Mononuclear cell (primary cell): ENCODE results near the gene SUN3. TPM values are rescaled to one million over a fixed set of nuclear protein-coding genes. Genes with fewer than 3 reads are reported as not detected.

Experiments used
- H3K27me3 ChIP-seq: 2 replicates; pipeline ENCODE4 v1.6.0; 2011; ENCODE audit warnings: low read length, control low read depth; ENCODE audit not compliant: insufficient read depth
- H3K4me1 ChIP-seq: 2 replicates; pipeline ENCODE4 v1.5.1; 2011; ENCODE audit warnings: mild to moderate bottlenecking, low read length, control low read depth; ENCODE audit not compliant: insufficient read depth
- H3K4me3 ChIP-seq: 2 replicates; pipeline ENCODE4 v1.5.1; 2011; ENCODE audit warnings: mild to moderate bottlenecking, low read length, moderate library complexity
- H3K9me3 ChIP-seq: 2 replicates; pipeline ENCODE4 v1.5.1; 2011; ENCODE audit warnings: low read depth, mild to moderate bottlenecking, control low read depth, low read length
- total RNA-seq: library from RNA; depleted of rRNA; stranded (reverse); fragments of >200 nt; gene quantifications from one replicate; pipeline ENCODE4 v1.2.3, GENCODE V29; 2012

Gene SUN3
- total RNA-seq, 1 donor: 0.10 TPM

DNA sequence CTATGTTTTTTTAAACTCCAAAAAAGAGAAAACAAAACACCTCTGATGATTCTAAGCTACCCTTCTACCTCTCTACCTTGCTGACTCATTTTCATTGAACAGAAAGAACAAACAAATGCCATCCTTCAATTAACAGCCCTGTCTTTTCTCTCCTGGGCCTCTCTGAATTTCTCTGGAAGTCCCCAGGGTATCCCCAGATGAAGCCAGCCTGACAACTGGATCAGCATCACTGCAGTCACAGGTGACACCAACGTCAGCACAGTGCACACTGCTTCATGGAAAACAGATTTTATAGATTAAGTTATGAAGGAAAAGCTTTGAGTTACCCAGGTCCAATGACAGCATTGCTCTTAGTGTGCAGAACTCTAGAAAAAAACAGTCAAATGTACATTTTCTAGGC lies 55.2 kb downstream of the SUN3 start:
- Histone ChIP-seq H3K27me3 (no peaks in the 10 kb centered on the region), H3K4me3 (no peak overlapping the region), H3K4me1 (peaks cover 26% of the 10 kb centered on the region), H3K9me3 (no peaks in the 10 kb centered on the region)

DNA sequence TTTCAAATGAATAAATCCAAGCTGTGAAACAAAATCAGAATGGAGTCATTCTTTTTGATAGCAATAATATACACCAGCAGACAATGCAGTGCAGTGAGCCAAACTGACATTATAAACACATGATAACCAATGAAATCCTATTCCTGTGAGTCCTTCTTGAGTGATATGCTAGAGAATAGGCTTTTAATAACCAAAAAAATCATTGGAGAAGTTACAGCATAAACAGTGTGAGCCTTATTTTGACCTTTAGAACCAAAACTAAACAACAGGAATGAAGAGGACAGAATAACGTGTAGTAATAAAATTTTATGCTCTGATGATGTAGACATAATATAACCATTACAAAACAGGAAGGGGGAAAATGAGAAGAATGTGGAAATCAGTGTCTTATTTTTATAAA lies 58.1 kb downstream of the SUN3 start:
- H3K4me1 ChIP-seq: peaks cover 19% of the 10 kb centered on the region
- no peaks in the 10 kb centered on the region for H3K9me3 ChIP-seq
- H3K4me3 ChIP-seq: no peak overlapping the region
- H3K27me3 ChIP-seq: no peaks in the 10 kb centered on the region

DNA sequence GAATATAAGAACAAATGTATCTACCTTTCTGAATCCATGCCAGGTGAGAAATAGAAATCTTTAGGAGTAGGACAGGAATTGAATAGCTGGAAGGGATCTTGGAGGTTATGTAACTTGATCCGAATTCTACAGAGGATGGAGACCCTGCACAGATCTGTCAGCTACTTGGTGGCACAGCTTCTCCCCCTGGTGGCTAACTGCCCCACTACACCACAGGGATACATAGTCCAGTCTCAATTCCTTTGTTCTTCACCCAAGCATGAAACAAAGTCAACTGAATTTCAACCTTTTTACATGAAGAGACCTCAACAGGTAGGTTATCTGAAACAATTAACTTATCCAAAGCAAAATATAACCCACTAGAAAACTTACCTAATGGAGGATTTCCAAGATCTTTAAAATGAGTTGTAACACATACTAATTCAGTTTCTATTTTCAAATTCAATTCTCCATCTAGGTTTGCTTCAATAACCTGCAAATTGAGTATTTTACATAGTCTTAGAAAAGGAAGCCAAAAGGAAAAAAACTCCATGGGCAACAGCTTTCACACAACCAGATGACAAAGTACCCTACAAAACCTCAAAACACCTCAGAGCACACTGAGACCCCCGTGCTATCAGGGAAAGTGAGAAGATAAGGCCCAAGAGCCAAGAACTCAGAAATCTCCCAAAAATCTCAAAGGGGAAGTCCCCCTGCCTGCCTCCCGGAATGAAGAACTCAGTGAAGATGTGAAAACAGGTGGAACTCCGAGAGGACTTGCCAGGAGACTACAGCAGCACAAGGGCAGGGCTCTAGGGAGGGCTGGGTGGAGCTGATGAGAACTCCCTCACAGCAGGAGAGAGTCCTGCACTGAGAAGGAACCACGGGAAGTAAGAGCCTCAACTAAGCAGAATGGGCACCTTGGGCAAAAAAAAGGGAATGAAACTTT lies 59.8 kb downstream of the SUN3 start:
- H3K9me3 ChIP-seq: no peaks in the 10 kb centered on the region
- no peaks in the 10 kb centered on the region for H3K27me3 ChIP-seq
- no peak overlapping the region for H3K4me3 ChIP-seq
- peaks cover 19% of the 10 kb centered on the region for H3K4me1 ChIP-seq

DNA sequence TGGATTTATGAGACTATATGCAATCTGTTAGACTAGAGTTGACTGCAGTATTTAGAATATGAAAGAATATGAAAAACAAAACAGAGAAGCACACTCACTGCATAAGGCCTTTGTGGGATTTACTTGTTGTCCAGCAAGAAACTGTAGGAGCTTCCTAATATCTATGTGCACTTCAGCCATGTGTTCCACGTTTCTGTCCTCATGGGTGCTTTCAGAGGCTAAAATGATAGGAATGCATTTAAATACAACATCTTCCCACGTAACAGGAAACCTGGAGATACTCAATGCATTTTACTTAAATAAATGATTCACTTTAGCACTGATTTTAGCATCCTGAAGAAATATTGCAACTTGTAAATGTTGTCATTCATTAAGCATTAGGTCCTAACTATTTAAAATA lies 61.2 kb downstream of the SUN3 start:
- Histone ChIP-seq H3K27me3 (no peaks in the 10 kb centered on the region), H3K4me1 (peaks cover 19% of the 10 kb centered on the region), H3K4me3 (no peak overlapping the region), H3K9me3 (no peaks in the 10 kb centered on the region)

DNA sequence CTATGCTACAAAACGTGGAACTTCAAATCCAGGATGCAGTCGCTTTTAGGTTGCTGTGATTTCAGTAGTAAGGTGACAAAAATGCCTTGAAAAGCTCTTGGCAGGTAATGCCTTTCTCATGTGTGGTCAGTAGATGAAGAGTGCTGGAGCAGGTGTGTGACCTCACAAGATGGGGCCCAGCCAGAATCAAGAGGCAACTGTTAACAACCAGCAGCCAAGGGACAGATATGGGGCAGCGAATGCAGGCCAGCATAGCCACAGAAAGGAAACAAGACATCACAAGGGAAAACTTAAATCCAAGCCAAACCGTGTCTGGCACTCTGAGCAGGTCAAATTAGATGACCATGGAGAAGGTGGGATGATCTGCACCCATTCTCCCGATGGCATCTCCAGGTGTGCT lies 61.8 kb downstream of the SUN3 start:
- no peaks in the 10 kb centered on the region for H3K27me3 ChIP-seq
- peaks cover 19% of the 10 kb centered on the region for H3K4me1 ChIP-seq
- H3K4me3 ChIP-seq: no peak overlapping the region
- H3K9me3 ChIP-seq: no peaks in the 10 kb centered on the region

DNA sequence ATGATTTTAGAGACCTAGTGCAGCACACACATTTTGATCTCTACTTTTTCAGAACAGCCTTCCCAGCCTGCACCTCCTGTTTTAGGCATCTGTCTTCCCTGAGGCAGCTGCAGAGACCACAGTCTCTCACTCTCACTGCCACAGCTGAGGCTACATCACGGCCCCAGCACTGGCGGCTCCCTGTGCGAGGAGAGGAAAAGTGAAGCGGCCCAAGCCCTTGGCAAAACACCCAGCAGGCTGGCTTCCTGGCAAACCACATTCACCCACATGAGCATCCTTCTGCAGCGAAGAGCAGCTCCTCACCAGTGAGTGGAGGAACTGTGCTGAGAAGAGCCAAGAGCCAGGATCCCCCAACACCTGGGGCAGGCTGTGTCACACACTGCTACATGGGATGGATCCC lies 63.5 kb downstream of the SUN3 start:
- Histone ChIP-seq H3K4me1 (peaks cover 8% of the 10 kb centered on the region), H3K27me3 (no peaks in the 10 kb centered on the region), H3K9me3 (no peaks in the 10 kb centered on the region), H3K4me3 (no peak overlapping the region)

DNA sequence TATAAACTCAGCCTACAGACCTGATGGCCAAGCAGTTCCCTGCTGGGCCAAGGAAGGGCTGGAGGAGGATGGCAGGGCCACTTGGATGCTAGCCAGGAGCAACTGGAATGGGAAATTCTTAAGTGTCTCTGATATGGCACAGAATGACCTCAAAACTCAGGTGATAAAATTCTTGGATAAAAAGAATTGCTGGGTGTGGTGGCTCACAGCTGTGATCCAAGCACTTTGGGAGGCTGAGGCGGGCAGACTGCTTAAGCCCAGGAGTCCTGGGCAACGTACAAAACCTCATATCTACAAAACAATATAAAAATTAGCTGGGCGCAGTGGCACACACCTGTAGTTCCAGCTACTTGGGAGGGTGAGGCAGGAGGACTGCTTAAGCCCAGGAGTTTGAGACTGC lies 66.6 kb downstream of the SUN3 start:
- Histone ChIP-seq H3K27me3 (no peaks in the 10 kb centered on the region), H3K4me3 (no peak overlapping the region), H3K4me1 (no peaks in the 10 kb centered on the region), H3K9me3 (no peaks in the 10 kb centered on the region)

DNA sequence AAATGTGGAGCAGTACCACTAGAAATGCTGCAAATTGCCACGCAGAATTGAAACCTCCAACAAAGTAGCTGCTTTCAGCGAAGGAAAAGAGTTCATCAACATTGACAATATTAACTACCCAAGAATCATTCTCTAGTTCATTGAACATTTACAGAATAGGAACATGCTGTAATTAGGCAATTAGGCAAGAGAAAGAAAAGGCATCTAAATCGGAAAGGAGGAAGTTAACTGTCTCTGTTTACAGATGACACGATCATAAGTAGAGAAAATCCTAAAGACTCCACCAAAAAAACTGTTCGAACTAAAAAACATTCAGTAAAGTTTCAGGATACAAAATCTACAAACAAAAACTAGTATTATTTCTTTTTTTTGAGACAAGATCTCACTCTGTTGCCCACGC lies 71.8 kb downstream of the SUN3 start:
- H3K4me3 ChIP-seq: no peak overlapping the region
- no peaks in the 10 kb centered on the region for H3K4me1 ChIP-seq
- H3K9me3 ChIP-seq: no peaks in the 10 kb centered on the region
- H3K27me3 ChIP-seq: no peaks in the 10 kb centered on the region

DNA sequence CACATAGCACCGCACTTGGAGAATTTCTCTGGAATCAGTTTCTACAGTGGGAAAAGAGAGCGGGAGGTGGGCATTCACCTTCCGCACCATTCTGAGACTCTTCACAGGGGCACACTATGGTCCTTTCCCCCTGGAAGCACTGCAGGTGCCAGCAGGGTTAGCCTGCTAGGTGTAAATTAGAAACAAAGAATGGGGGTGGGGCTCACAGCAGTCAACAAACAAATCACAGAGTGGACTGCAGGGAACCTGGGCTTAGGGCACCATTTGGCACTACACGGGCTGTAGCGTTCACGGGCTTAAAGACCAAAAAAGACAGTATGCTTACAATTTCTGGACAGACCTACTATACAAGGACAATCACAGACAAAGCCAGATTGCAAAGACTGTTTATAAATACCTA lies 72.7 kb downstream of the SUN3 start:
- Histone ChIP-seq H3K27me3 (no peaks in the 10 kb centered on the region), H3K9me3 (no peaks in the 10 kb centered on the region), H3K4me1 (no peaks in the 10 kb centered on the region), H3K4me3 (no peak overlapping the region)

DNA sequence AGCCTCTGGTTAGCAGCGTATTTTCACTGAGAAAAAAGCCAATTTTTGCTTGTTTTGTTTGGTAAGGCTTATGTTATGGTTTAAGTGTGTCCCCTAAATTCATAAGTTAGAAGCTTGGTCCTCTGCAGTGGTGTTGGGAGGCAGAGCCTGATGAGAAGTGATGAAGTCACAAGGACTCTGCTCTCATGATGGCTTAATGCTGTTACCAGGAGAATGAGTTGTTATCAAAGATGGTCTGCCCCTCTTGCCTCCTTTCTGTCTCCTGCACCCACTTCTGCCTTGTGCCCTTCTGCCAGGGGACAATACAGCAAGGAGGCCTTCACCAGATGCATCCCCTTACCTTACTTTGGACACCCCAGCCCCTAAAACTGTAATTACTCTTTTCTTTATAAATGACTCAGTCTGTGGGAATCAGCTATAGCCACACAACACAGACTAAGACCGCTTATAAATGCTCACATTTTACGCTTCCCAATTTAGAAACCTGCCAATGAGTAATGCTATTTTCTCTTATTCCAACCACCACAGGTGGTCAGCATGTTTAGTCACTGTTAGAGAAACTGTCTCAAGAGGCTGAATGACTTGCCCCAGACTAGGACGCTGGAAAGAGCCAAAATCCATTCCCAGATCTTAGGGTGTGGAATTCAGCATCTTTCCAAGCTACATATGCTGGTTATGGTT lies 74.5 kb downstream of the SUN3 start:
- Histone ChIP-seq H3K27me3 (no peaks in the 10 kb centered on the region), H3K9me3 (no peaks in the 10 kb centered on the region), H3K4me1 (no peaks in the 10 kb centered on the region), H3K4me3 (no peak overlapping the region)

DNA sequence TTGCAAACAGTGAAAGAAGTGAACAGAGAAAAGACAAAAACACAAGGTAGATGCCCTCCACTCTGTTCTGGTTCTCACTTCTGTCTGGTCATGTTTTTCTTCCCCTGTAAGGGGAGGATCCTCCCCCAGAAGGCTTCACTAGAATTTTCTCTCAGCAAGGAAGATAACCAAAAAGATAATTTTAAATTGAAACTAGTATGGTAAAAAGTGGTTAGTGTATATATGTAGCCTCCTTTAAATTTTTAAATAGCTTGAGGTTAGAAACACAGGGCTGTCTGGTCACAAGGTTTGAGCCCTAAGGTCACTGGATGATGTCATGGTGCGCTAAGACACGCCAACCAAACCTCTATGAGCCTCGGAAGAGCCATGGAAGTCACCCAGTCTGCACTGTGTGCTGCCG lies 75.1 kb downstream of the SUN3 start:
- no peaks in the 10 kb centered on the region for H3K27me3 ChIP-seq

DNA sequence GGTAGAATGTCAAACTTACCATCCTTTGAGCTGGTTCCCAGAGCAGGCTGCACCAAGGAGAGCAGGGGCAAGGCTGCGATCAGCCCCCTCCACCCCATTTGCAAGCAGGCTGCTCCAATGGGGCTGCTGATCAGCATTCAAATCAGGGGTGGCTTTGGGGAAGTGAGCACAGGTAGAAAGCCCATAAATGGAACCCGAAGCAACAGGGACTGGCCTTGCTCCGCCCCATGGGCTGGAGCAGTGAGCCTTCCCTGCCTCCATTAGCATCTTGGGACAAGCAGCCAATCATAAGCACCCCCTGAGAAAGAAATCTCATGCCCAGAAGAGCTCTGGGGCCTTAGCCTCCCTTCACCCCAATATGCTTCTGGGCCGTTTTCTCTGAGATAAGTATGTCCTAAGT lies 76.7 kb downstream of the SUN3 start:
- Histone ChIP-seq H3K27me3 (no peaks in the 10 kb centered on the region), H3K4me3 (no peak overlapping the region), H3K9me3 (no peaks in the 10 kb centered on the region), H3K4me1 (no peaks in the 10 kb centered on the region)

More for the DNA sequence above, 75.1 kb downstream of the SUN3 start:
- Histone ChIP-seq H3K9me3 (no peaks in the 10 kb centered on the region), H3K4me1 (no peaks in the 10 kb centered on the region), H3K4me3 (no peak overlapping the region)

DNA sequence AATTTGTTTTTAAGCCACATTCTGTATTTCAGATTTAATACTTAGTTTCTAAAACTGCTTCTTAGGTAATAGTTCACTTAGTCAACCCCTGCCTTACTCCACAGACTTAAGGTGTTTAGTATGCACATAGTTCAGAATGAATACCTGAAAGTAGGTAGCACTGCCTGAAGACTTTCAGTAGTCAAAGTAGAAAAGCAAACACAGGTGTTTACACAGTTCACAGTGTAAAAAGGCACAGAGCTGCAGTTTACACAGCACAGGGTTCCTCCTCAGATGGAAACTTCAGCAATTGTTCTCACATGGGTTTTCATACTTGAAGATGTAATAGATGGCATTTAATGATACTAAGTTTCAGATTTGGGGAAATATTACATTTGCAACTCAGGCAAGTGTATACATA lies 77.5 kb downstream of the SUN3 start:
- Histone ChIP-seq H3K4me3 (no peak overlapping the region), H3K9me3 (no peaks in the 10 kb centered on the region), H3K4me1 (no peaks in the 10 kb centered on the region), H3K27me3 (no peaks in the 10 kb centered on the region)

DNA sequence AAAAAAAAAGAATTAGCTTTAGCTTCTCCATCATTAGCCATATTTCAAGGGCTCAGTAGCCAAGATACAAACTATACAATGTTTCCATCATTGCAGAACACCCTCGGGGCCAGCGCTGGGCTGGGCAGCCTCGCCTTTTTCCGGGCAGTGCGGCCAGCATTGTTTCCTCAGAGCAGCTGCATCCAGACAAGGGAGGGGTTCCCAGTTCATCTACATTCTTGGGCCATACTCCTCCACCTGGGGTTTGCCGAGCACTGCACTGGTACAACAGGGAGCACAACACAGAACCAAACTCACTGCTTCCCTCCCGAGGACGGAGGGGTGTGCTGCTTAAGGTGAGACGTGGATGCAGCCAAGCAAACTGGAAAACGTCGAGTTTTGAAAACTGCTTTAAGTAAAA lies 78.2 kb downstream of the SUN3 start:
- no peaks in the 10 kb centered on the region for H3K4me1 ChIP-seq
- H3K27me3 ChIP-seq: no peaks in the 10 kb centered on the region
- no peaks in the 10 kb centered on the region for H3K9me3 ChIP-seq
- no peak overlapping the region for H3K4me3 ChIP-seq

DNA sequence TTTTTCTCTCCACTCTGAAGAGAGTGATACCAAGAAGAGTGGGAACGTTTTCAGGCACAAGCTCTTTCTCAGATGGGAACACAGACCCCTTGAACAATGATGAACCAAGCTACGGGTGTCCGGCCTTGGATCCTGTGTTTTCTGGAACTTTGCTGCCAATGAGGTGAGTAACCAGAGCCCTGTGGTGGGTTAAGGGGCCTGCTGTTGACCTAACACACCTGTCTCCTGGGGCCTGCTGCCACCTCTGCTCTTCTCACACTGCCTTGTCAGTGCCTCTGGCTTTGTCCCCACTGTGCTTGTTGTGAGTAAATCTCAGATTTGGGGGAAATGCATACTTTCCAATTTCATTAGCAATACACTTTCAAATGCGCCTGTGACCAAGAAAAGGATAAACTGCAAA lies 79.2 kb downstream of the SUN3 start:
- Histone ChIP-seq H3K9me3 (no peaks in the 10 kb centered on the region), H3K27me3 (no peaks in the 10 kb centered on the region)

More for the DNA sequence above, 79.2 kb downstream of the SUN3 start:
- no peak overlapping the region for H3K4me3 ChIP-seq
- no peaks in the 10 kb centered on the region for H3K4me1 ChIP-seq
